HEK293 (cell line): Measurements from ENCODE around the gene TMIGD1.
A peak's percentile ranks its signal among the peaks of the same experiment; 100 is the strongest.

Experiments used
- CTCF ChIA-PET: fragments of 350-600 bp; formaldehyde crosslinking; extraction: SDS; loops from one replicate; lab custom pipeline; 2021; ENCODE audit warnings: antibody characterized with exemption; lab: Yijun Ruan, JAX
- POLR2A ChIA-PET: fragments of 300-600 bp; formaldehyde crosslinking; extraction: SDS; loops from one replicate; lab custom pipeline; 2020; ENCODE audit warnings: antibody characterized with exemption, inconsistent platforms; lab: Yijun Ruan, JAX
- H3K27ac ChIP-seq: fragments of 200-500 bp; sonication (Bioruptor generic); 2 replicates; pipeline ENCODE4 v1.5.1; 2014; ENCODE audit warnings: low read depth, low read length, control low read depth, inconsistent platforms; ENCODE audit errors: extremely low read depth
- H3K36me3 ChIP-seq, 2 experiments: fragments of 200-500 bp in 1 of 2; sonication (Bioruptor generic) in 1 of 2; 1 replicate in 1 of 2; 2 replicates in 1 of 2; pipeline ENCODE4 v1.5.1; 2014 to 2017; ENCODE audit warnings: inconsistent platforms in 2 of 2, low read length in 2 of 2; ENCODE audit not compliant: control insufficient read depth in 2 of 2, insufficient read depth in 1 of 2
- H3K4me1 ChIP-seq: fragments of 200-500 bp; sonication (Bioruptor generic); 2 replicates; pipeline ENCODE4 v1.5.1; 2014; ENCODE audit warnings: mild to moderate bottlenecking, low read length, inconsistent platforms; ENCODE audit not compliant: control insufficient read depth, insufficient read depth
- H3K4me3 ChIP-seq: 2 replicates; pipeline ENCODE4 v1.5.1; 2011; ENCODE audit warnings: low read depth, mild to moderate bottlenecking, control low read depth, low read length, moderate library complexity
- H3K9me3 ChIP-seq: fragments of 200-500 bp; sonication (Bioruptor generic); 2 replicates; pipeline ENCODE4 v1.5.1; 2014; ENCODE audit warnings: low read depth, low read length, inconsistent platforms; ENCODE audit not compliant: control insufficient read depth, insufficient read depth
- HOXC10 ChIP-seq: sonication (generic); formaldehyde crosslinking; IDR thresholded peaks from 2 replicates; pipeline ENCODE4 v1.8.1; 2023; ENCODE audit warnings: mild to moderate bottlenecking, missing genetic modification reagents
- KLF7 ChIP-seq: fragments of 450-650 bp; formaldehyde crosslinking; IDR thresholded peaks from 2 replicates; pipeline ENCODE4 v1.5.1; 2016; ENCODE audit warnings: missing biosample characterization, missing genetic modification characterization, borderline replicate concordance
- KLF8 ChIP-seq: fragments of 450-650 bp; formaldehyde crosslinking; IDR thresholded peaks from 2 replicates; pipeline ENCODE4 v1.5.1; 2016; ENCODE audit warnings: missing biosample characterization, missing genetic modification characterization
- OSR2 ChIP-seq: fragments of 450-650 bp; formaldehyde crosslinking; IDR thresholded peaks from 2 replicates; pipeline ENCODE4 v1.5.1; 2016; ENCODE audit warnings: missing biosample characterization, missing genetic modification characterization
- TCF7L2 ChIP-seq: IDR thresholded peaks from 2 replicates; pipeline ENCODE4 v1.6.1; 2011; ENCODE audit warnings: low read depth, mild to moderate bottlenecking, inconsistent platforms, low read length, moderate library complexity, borderline replicate concordance
- WT1 ChIP-seq: fragments of 450-650 bp; formaldehyde crosslinking; IDR thresholded peaks from 2 replicates; pipeline ENCODE4 v1.5.1; 2016; ENCODE audit warnings: missing biosample characterization, missing genetic modification characterization
- YY2 ChIP-seq: fragments of 450-650 bp; formaldehyde crosslinking; IDR thresholded peaks from 2 replicates; pipeline ENCODE4 v1.5.1; 2016; ENCODE audit warnings: missing biosample characterization, missing genetic modification characterization
- ZEB2 ChIP-seq: fragments of 450-650 bp; formaldehyde crosslinking; IDR thresholded peaks from 2 replicates; pipeline ENCODE4 v1.5.1; 2016; ENCODE audit warnings: missing biosample characterization, missing genetic modification characterization
- ZNF112 ChIP-seq: fragments of 450-650 bp; formaldehyde crosslinking; IDR thresholded peaks from 2 replicates; pipeline ENCODE4 v1.5.0; 2017; ENCODE audit warnings: missing biosample characterization, missing genetic modification characterization
- ZNF114 ChIP-seq: fragments of 450-650 bp; formaldehyde crosslinking; IDR thresholded peaks from 2 replicates; pipeline ENCODE4 v1.5.0; 2017; ENCODE audit warnings: missing biosample characterization, missing genetic modification characterization
- ZNF169 ChIP-seq: fragments of 450-650 bp; formaldehyde crosslinking; IDR thresholded peaks from 2 replicates; pipeline ENCODE4 v1.5.1; 2016; ENCODE audit warnings: missing biosample characterization, missing genetic modification characterization
- ZNF211 ChIP-seq: fragments of 450-650 bp; formaldehyde crosslinking; IDR thresholded peaks from 2 replicates; pipeline ENCODE4 v1.5.1; 2016; ENCODE audit warnings: low read depth, missing biosample characterization, missing genetic modification characterization
- ZNF266 ChIP-seq: fragments of 450-650 bp; formaldehyde crosslinking; IDR thresholded peaks from 2 replicates; pipeline ENCODE4 v1.5.1; 2016; ENCODE audit warnings: missing biosample characterization, missing genetic modification characterization, low read depth
- ZNF366 ChIP-seq: fragments of 450-650 bp; formaldehyde crosslinking; conservative IDR thresholded peaks from 2 replicates; pipeline ENCODE4 v1.5.1; 2016; ENCODE audit warnings: missing biosample characterization, missing genetic modification characterization
- ZNF391 ChIP-seq: fragments of 450-650 bp; formaldehyde crosslinking; IDR thresholded peaks from 2 replicates; pipeline ENCODE4 v1.5.1; 2016; ENCODE audit warnings: low read depth, missing biosample characterization, missing genetic modification characterization, borderline replicate concordance
- ZNF423 ChIP-seq: fragments of 450-650 bp; formaldehyde crosslinking; IDR thresholded peaks from 2 replicates; pipeline ENCODE4 v1.5.1; 2016; ENCODE audit warnings: missing biosample characterization, missing genetic modification characterization
- ZNF529 ChIP-seq: fragments of 450-650 bp; formaldehyde crosslinking; IDR thresholded peaks from 2 replicates; pipeline ENCODE4 v1.5.1; 2017; ENCODE audit warnings: missing genetic modification characterization, missing biosample characterization; ENCODE audit not compliant: insufficient replicate concordance
- ZNF571 ChIP-seq: fragments of 450-650 bp; formaldehyde crosslinking; IDR thresholded peaks from 2 replicates; pipeline ENCODE4 v1.5.0; 2017; ENCODE audit warnings: missing biosample characterization, missing genetic modification characterization
- ZNF610 ChIP-seq: fragments of 450-650 bp; formaldehyde crosslinking; IDR thresholded peaks from 2 replicates; pipeline ENCODE4 v1.5.1; 2016; ENCODE audit warnings: missing biosample characterization, missing genetic modification characterization, borderline replicate concordance
- ZNF701 ChIP-seq: fragments of 450-650 bp; formaldehyde crosslinking; IDR thresholded peaks from 2 replicates; pipeline ENCODE4 v1.5.1; 2016; ENCODE audit warnings: missing biosample characterization, missing genetic modification characterization
- ZNF785 ChIP-seq: fragments of 450-650 bp; formaldehyde crosslinking; IDR thresholded peaks from 2 replicates; pipeline ENCODE4 v1.5.1; 2016; ENCODE audit warnings: missing biosample characterization, missing genetic modification characterization
- ZNF791 ChIP-seq: fragments of 450-650 bp; formaldehyde crosslinking; IDR thresholded peaks from 2 replicates; pipeline ENCODE4 v1.5.1; 2016; ENCODE audit warnings: missing biosample characterization, missing genetic modification characterization
- TF ChIP-seq, protein P1 (sequence below): fragments of 450-650 bp; formaldehyde crosslinking; IDR thresholded peaks from 2 replicates; pipeline ENCODE4 v1.5.1; 2017; ENCODE audit warnings: missing biosample characterization, missing genetic modification characterization
- TF ChIP-seq, protein P2 (sequence below): fragments of 450-650 bp; formaldehyde crosslinking; IDR thresholded peaks from 2 replicates; pipeline ENCODE4 v1.5.1; 2016; ENCODE audit warnings: missing biosample characterization, missing genetic modification characterization

Gene TMIGD1

GRCh38 chr17:30360086-30360808 lies 26.4 kb upstream of the TMIGD1 start (continued):
- TF ChIP-seq ZNF391 (no peak), KLF8 (no peak), ZNF169 (no peak), TCF7L2 (no peak)

DNA sequence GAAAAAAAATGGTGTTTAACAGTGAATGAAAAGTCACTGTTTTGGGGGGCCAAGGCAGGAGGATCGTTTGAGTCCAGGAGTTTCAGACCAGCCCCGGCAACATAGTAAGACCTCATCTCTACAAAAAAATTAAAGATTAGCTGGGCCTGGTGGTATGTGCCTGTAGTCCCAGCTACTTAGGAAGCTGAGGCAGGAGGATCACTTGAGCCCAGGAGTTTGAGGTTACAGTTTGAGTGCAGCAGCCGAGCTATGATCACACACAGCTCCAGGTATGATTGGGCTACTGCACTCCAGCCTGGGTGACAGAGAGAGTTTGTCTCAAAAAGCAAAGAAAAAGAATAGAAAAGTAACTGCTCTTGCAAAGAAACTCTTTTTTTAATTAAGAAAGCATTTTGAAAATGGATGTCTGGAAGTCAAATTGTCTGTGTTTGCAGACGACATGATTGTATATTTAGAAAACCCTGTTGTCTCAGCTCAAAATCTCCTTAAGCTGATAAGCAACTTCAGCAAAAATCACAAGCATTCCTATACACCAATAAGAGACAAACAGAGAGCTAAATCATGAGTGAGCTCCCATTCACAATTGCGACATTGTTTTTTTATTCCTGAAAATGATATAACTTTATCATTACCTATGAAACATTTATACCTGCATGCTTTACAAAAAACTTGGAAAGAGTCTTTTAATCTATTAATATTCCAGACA lies 24.4 kb upstream of the TMIGD1 start:
- CTCF ChIA-PET, result interaction anchor here (0.7 to 1.5 kb wide), 6 partner anchors 11 to 254 kb away, joined by 3 to 6 read pairs (median 4); no protein-coding TSS in a partner anchor
- peak; percentile 71 for TF ChIP-seq OSR2
- no peak for TF ChIP-seq ZNF791 (tag by site-specific recombination)
- POLR2A ChIA-PET, result no interaction called here
- Histone ChIP-seq H3K4me3 (no peak overlapping the region), H3K36me3 (no peaks in the 10 kb centered on the region), H3K27ac (no peak overlapping the region), H3K9me3 (no peaks in the 10 kb centered on the region), H3K4me1 (no peaks in the 10 kb centered on the region; the same call in 1 of the 2 replicates)

DNA sequence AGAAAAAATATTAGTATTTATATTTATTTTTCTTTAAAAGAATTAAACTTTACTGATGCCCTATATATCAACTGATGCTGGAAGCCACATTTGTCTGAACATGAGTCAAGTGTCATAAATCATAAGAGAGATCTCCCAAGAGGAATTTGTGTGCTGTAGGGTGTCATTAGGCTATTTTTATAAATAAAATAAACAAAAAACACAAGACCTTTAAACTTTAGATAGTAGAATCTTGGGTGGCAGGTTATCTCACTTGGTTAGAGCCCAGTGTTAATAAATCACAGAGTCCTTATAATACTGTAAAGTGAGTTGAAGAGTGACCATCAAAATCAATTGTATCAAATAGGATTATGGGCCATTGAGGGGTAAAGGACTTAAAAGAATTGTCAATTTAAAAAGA lies 23.6 kb upstream of the TMIGD1 start:
- POLR2A ChIA-PET, result no interaction called here

GRCh38 chr17:30354701-30355100 lies 20.8 kb upstream of the TMIGD1 start:
- Histone ChIP-seq H3K4me1 (no peaks in the 10 kb centered on the region; the same call in 1 of the 2 replicates), H3K4me3 (no peak overlapping the region), H3K27ac (no peak overlapping the region), H3K9me3 (no peaks in the 10 kb centered on the region), H3K36me3 (no peaks in the 10 kb centered on the region)
- CTCF ChIA-PET, result interaction anchor here (0.6 to 1.3 kb wide), 6 partner anchors 9 to 261 kb away, joined by 3 to 6 read pairs (median 4); no protein-coding TSS in a partner anchor
- POLR2A ChIA-PET, result interaction anchor here (0.8 kb wide), 1 partner anchor 13 kb away, joined by 3 read pairs; no protein-coding TSS in a partner anchor
- TF ChIP-seq ZNF114 (tag by site-specific recombination), result no peak
- no peak for TF ChIP-seq ZNF571
- TF ChIP-seq ZEB2 (tag by site-specific recombination), result no peak
- no peak for TF ChIP-seq ZNF266
- no peak for TF ChIP-seq ZNF701
- TF ChIP-seq KLF7 (tag by site-specific recombination), result no peak
- TF ChIP-seq ZNF211 (tag by site-specific recombination), result no peak
- TF ChIP-seq ZNF791 (tag by site-specific recombination), result no peak
- no peak for TF ChIP-seq ZNF785
- TF ChIP-seq WT1 (tag by site-specific recombination), result no peak
- TF ChIP-seq, protein P1, sequence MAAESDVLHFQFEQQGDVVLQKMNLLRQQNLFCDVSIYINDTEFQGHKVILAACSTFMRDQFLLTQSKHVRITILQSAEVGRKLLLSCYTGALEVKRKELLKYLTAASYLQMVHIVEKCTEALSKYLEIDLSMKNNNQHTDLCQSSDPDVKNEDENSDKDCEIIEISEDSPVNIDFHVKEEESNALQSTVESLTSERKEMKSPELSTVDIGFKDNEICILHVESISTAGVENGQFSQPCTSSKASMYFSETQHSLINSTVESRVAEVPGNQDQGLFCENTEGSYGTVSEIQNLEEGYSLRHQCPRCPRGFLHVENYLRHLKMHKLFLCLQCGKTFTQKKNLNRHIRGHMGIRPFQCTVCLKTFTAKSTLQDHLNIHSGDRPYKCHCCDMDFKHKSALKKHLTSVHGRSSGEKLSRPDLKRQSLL, result no peak
- TF ChIP-seq ZNF610 (tag by site-specific recombination), result no peak
- TF ChIP-seq HOXC10 (CRISPR knock-in tag), result no peak
- no peak for TF ChIP-seq ZNF366 (tag by site-specific recombination)

More for the DNA sequence above, 23.6 kb upstream of the TMIGD1 start:
- Histone ChIP-seq H3K9me3 (no peaks in the 10 kb centered on the region), H3K36me3 (no peaks in the 10 kb centered on the region), H3K4me3 (no peak overlapping the region), H3K27ac (no peak overlapping the region), H3K4me1 (no peaks in the 10 kb centered on the region; the same call in 1 of the 2 replicates)
- CTCF ChIA-PET, result interaction anchor here (0.7 to 1.2 kb wide), 3 partner anchors 19 to 253 kb away, joined by 3 to 5 read pairs (median 3); no protein-coding TSS in a partner anchor
- TF ChIP-seq YY2 (no peak), ZNF529 (tag by site-specific recombination) (no peak), ZNF423 (tag by site-specific recombination) (no peak), ZNF112 (tag by site-specific recombination) (no peak)
- TF ChIP-seq, protein P2, sequence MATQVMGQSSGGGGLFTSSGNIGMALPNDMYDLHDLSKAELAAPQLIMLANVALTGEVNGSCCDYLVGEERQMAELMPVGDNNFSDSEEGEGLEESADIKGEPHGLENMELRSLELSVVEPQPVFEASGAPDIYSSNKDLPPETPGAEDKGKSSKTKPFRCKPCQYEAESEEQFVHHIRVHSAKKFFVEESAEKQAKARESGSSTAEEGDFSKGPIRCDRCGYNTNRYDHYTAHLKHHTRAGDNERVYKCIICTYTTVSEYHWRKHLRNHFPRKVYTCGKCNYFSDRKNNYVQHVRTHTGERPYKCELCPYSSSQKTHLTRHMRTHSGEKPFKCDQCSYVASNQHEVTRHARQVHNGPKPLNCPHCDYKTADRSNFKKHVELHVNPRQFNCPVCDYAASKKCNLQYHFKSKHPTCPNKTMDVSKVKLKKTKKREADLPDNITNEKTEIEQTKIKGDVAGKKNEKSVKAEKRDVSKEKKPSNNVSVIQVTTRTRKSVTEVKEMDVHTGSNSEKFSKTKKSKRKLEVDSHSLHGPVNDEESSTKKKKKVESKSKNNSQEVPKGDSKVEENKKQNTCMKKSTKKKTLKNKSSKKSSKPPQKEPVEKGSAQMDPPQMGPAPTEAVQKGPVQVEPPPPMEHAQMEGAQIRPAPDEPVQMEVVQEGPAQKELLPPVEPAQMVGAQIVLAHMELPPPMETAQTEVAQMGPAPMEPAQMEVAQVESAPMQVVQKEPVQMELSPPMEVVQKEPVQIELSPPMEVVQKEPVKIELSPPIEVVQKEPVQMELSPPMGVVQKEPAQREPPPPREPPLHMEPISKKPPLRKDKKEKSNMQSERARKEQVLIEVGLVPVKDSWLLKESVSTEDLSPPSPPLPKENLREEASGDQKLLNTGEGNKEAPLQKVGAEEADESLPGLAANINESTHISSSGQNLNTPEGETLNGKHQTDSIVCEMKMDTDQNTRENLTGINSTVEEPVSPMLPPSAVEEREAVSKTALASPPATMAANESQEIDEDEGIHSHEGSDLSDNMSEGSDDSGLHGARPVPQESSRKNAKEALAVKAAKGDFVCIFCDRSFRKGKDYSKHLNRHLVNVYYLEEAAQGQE (tag by site-specific recombination), result no peak
